GM19324 (cell line): ENCODE results near the gene HEXA.
A peak's percentile ranks its signal among the peaks of the same experiment; 100 is the strongest.

Experiments used
- ATAC-seq: cut with Tn5 transposase; IDR thresholded peaks from one replicate; pipeline ENCODE4 v1.9.1; 2021; ENCODE audit warnings: mild to moderate bottlenecking, moderate library complexity; ENCODE audit not compliant: unreplicated experiment, low FRiP score

The HEXA gene

DNA sequence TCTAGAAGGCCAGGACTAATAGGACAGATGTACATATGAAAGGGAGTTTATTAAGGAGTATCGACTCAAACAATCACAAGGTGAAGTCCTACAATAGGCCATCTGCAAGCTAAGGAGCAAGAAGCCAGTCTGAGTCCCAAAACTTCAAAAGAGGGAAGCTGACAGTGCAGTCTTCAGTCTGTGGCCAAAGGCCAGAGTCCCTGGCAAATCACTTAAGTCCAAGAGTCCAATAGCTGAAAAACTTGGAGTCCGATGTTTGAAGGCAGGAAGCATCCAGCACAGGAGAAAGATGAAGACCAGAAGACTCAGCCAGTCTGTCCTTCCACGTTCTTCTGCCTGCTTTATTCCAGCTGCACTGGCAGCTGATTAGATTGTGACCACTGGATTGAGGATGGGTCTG is 44.8 kb downstream of the HEXA start:
- no peak for ATAC-seq

DNA sequence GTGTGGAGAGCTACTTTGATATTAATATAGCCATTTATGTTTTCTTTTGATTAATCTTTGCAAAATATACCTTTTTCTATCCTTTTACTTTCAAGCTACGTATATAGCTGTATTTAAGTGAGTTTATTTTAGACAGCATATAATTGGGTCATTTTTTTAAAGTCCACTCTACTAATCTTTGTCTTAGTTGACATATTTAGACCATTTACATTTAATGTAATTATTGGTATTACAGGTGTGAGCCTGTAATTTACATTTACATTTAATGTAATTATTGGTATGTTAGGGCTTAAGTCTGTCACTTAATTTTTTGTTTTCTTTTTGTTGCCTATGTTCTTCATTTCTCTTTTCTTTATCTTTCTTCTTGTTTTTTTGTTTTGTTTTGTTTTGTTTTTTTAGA is 52.1 kb downstream of the HEXA start:
- ATAC-seq, result no peak

DNA sequence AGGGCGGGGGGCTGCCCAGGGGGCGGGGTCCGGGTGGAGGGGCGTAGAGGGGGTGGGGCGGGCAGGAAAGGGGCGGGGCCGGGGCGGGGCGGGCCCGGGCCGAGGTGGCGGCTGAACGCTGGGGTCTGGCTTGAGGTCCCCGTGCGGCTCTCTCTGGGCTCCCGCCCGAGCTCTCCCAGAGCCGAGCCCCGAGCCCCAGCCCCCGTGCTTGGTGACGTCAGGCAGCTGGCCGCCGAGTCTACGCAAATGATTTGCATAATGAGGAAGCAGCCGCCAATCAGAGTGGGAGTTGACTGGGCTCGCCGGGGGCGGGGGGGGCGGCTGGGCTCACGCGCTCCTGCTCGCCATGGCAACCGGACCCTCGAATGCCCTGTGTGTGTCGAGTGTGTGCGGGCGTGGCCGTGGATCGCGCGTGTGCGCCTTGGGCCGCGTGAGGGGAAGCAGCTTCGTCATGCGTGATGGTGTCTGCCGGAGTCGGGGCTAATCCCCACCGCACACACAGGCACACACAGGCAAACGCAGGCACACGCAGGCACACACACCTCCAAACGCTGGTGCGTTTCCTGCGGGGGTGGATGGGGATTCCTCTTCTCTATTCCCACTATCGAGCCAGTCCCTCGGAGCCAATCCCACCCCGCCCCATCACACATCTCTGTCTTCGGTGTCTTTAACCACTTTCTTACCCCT is 55.7 kb downstream of the HEXA start, which contains the start of gene CELF6:
CELF6 (minus strand) TSS at position 173 of the 687 bp plus-strand sequence. CDS start 283 bp downstream, outside the sequence.
- peak; percentile 65 for ATAC-seq

DNA sequence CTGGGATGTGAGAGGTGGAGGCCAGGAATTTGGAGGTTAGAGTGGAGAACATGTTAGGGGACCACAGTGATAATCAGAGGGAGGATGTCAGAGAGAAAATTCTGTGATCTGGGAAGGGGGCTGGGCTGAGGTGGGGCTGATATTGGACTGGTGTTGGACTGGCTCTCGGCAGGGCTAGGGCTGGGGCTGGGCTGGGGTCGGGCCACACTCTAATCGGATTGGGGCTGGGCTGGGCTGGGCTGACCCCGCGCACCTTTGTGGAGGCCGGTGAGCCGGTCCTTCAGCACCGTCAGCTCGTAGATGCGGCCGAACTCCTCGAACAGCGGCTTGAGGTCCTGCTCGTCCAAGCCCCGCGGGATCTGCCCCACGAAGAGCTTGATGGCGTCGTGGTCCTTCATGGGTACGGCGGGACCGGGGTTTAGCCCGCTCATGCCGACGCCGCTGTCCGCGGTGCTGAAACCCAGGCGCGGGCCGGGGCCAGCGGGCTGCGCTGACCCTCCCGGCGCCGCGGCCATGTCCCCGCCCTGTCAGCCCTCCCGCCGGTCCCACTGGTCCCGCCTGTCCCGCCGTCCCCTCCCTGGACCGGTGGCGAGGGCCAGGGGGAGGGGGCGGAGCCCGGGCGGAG is 56.3 kb downstream of the HEXA start:
- peak; percentile 9 for ATAC-seq

DNA sequence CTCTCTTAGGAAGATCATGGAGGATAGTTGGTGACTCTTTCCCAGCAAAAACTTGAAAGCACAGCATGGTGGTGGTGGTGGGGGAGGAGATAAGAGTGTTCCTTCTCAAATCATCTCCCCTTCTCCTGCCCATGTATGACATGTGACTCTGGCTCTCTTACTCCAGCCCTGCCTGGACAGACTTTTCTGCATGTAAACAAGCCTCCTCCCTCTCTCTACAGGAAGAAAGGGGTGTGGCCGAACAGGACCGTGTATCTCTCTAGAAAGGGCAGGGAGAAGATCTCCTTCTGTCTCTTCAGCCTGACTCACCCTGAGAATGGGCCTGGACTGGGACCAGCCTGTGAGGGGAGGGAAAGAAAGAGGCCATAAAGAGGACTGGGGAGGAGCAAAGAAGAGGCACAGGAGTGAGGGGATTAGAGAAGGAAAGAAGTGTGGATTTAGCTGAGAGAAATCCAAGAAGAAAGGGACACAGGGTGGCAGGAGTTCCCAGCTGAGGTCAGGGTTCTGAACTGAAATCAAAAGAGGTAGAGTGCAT is 57.3 kb downstream of the HEXA start:
- ATAC-seq, result no peak

DNA sequence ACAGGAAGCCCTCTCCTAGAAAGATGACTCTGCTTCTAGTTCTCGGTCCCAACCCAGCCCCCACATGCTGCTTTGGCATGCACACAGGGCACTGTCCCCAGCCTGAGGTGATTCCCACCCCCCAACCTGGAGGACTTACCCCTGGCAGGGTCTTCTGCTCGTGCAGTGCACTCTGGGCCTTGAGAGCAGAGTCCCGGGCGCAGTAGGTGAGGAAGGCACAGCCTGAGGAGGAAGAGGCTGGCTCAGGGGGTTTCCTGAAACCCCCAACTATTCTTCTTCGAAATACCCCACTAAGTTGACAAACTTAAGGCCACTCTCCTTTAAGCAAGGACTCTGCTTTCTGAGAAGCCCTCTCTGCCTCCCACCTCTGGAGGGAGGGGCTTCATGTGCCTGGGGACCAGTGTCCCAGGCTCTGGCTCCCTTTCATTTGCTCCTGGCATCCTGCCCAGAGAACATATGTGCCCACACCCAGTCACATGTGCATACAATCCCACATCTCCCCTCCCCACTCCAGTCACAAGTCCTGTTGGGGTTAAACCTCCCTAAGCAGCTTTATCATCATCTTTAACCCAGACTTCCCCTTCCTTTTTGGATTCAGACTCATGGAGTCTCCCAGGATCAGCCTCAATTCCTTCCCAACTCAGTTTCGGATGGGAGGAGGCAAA is 60.0 kb downstream of the HEXA start:
- ATAC-seq, result no peak

DNA sequence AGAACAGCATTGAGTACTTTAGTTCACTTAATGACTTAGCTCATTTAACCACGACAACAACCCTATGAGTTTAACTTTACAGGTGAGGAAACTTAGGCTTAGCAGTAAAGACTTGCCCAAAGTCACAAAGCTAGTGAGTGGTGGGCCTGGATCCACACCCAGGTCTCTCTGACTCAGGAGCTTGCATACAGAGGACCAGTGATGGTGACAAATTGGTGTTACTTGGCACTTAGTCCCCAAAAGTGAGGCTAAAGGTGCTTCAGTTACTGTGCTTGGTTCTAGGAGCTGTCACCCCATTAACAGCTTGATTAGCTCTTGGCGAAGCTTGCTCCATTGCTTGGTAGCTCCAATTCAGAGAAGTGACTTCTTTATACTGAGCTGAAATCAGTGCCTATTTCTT is 61.9 kb downstream of the HEXA start:
- ATAC-seq, result no peak

DNA sequence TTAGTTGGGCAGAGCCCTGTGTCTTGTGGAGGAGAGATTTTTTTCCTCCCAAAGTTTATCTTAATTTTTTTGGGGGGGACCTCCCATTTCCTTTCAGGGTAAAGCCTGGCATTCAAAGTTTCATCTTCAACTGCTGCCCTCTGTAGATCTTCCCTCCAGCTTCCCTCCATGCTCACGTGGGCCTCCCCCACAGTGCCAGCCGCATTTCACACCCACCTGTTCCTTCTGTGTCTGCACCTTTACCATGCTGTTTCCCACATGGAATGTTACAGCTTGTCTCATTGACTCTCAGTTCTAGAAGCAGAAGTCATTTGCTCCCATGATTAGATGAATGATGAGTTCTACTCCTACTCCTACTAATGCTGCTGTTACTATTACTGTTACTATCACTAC is 62.4 kb downstream of the HEXA start:
- ATAC-seq, result no peak

DNA sequence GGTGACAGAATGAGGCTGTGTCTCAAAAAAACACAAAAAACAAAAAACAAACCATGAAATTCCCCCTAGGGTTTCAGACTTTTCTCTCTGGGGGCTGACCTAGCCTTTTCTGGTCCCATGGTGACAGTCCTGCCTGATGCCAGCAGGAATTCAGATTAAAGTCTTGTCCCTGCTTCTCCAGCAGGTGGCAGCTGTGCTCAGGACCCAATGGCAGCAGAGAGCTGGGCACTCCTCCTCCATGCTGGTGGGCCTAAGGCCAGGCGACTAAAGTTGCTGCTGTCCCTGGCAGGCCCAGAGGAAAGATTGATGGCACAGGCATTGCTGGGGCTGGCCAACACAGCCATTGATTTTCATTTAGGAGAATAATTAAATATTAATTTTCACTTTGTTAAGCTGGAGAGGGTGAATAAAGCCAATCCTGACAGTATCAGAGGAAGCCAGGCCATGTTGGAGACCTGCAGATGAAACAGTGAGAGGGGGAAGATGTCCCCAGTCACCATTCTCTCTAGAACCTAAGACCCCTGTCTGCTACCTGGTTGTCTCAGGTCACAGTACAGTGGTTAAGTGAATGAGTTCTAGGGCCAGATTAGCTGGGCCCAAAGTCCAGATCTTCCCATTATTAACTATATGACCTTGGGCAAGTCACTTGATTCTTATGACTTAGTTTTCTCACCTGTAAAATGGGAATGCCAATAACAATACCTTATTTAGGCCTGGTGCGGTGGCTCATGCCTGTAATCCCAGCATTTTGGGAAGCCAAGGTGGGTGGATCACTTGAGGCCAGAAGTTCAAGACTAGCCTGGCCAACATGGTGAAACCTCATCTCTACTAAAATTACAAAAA is 63.0 kb downstream of the HEXA start:
- ATAC-seq, result no peak

DNA sequence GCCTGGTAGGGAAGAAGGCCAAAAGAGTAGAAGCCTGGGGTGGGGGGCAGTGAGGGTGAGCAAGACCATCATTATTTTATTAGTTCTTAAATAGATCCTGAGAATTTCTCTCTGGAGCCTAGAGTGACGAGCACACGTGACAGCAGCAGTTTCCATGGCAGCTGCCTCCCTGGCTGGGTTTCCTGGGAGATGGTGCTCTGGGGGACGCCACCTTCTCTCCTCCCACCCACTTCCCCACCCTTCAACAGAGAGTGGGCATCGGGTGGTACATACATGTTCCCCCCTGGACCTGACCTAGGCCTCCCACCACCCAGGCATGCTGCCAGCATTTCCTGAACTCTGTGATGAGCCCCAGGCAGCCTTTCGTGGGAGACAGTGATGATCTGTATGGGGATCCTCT is 68.8 kb downstream of the HEXA start:
- no peak for ATAC-seq

DNA sequence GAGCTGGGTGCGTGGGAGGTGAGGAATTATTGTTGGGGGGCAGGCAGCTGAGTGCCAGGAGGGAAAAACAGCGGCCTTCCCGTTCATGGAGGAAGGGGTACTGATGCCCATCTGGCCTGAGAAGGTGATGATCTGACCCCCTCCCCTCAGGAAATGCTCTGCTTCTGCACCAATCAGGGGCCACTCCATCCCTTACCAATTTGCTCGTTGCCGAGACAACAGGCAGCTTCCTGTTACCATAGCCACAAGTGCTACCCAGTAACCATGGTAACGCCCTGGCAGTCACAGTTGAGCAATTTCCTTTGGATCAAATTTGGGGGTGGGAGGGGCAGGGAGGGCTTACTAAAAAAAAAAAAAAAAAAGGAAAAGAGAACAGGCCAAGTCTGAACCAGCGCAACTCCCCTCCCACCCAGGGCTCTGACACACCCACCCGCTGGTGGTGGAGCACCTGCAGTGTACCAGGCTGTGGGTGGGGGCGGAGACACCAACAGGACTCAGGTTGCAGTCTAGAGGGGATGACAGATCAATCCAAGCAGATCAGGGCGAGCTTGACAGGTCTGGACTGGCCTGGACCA is 69.5 kb downstream of the HEXA start:
- no peak for ATAC-seq

DNA sequence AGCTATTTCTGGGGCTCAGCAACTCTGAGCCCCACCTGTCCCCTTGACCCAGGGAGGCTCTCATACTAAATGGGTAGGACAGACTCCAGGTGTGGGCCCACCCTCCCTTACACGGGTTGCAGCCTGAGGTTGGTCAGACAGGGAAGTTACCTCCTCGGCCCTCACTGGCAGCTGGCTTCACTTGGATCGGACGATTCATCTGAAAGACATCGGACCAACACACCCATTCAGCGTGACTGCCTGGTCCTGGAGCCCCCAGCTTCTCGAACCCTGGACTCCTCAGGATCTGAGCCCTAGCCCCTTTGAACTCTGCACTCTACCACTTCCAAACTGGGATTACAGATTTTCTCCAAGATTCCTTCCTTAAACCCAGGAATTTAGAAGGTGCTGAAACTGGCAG is 71.2 kb downstream of the HEXA start:
- no peak for ATAC-seq

DNA sequence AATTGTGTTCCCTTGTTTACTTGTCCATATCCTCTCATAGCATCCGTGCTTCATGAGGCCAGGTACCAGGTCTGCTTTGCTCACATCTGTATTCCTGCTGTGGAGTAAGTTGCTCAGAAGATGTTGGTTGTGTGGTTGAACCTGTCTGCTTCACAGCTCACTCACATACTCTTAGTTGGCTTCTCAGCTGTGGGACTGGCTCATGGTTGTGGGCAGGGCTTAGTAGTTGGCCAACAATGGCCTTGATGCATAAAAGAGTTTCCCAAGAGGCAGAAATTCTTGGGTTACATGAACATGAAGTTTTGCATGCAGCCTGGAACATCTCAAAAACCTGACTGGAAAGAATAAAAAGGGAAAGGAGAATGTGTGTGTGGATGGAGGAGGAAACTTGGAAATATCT is 72.9 kb downstream of the HEXA start:
- ATAC-seq, result no peak
